Stimulated activated naive CD8-positive, alpha-beta T cell treated with anti-CD3 and anti-CD28 coated beads, Interleukin-15, amount 100 ng/mL, for 72 hours (primary cell): ENCODE data around the gene IL17RA.
A peak's percentile ranks its signal among the peaks of the same experiment; 100 is the strongest.
"Not testable (repeated sequence)": the region's sequence is repeated elsewhere in the genome, so short reads cannot be mapped to it uniquely, and the experiment has no call there.

Experiments used
- ATAC-seq: fragments of 150-1000 bp; cut with Tn5 transposase; 2 replicates; pipeline ENCODE4 v1.10.0; 2021; ENCODE audit warnings: mild to moderate bottlenecking, moderate library complexity
- DNase-seq, 2 donors: peaks; one replicate each; pipeline ENCODE4 v3.0.0; 2021 to 2022
- H3K27ac Mint-ChIP-seq, 2 donors: one replicate each; pipeline ENCODE4 v1.8.0; 2022; ENCODE audit warnings: mild to moderate bottlenecking in 2 of 2, mixed read lengths in 2 of 2, moderate library complexity in 2 of 2
- H3K27me3 Mint-ChIP-seq: one replicate; pipeline ENCODE4 v1.8.0; 2022; ENCODE audit warnings: mixed read lengths
- H3K4me1 Mint-ChIP-seq: one replicate; pipeline ENCODE4 v1.8.0; 2022; ENCODE audit warnings: mild to moderate bottlenecking, mixed read lengths
- H3K4me3 Mint-ChIP-seq, 2 donors: one replicate each; pipeline ENCODE4 v1.8.0; 2022; ENCODE audit warnings: mild to moderate bottlenecking in 2 of 2, mixed read lengths in 2 of 2, moderate library complexity in 1 of 2
- H3K9me3 Mint-ChIP-seq, 2 donors: one replicate each; pipeline ENCODE4 v1.8.0; 2022; ENCODE audit warnings: mixed read lengths in 2 of 2

Gene IL17RA, protein sequence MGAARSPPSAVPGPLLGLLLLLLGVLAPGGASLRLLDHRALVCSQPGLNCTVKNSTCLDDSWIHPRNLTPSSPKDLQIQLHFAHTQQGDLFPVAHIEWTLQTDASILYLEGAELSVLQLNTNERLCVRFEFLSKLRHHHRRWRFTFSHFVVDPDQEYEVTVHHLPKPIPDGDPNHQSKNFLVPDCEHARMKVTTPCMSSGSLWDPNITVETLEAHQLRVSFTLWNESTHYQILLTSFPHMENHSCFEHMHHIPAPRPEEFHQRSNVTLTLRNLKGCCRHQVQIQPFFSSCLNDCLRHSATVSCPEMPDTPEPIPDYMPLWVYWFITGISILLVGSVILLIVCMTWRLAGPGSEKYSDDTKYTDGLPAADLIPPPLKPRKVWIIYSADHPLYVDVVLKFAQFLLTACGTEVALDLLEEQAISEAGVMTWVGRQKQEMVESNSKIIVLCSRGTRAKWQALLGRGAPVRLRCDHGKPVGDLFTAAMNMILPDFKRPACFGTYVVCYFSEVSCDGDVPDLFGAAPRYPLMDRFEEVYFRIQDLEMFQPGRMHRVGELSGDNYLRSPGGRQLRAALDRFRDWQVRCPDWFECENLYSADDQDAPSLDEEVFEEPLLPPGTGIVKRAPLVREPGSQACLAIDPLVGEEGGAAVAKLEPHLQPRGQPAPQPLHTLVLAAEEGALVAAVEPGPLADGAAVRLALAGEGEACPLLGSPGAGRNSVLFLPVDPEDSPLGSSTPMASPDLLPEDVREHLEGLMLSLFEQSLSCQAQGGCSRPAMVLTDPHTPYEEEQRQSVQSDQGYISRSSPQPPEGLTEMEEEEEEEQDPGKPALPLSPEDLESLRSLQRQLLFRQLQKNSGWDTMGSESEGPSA

DNA sequence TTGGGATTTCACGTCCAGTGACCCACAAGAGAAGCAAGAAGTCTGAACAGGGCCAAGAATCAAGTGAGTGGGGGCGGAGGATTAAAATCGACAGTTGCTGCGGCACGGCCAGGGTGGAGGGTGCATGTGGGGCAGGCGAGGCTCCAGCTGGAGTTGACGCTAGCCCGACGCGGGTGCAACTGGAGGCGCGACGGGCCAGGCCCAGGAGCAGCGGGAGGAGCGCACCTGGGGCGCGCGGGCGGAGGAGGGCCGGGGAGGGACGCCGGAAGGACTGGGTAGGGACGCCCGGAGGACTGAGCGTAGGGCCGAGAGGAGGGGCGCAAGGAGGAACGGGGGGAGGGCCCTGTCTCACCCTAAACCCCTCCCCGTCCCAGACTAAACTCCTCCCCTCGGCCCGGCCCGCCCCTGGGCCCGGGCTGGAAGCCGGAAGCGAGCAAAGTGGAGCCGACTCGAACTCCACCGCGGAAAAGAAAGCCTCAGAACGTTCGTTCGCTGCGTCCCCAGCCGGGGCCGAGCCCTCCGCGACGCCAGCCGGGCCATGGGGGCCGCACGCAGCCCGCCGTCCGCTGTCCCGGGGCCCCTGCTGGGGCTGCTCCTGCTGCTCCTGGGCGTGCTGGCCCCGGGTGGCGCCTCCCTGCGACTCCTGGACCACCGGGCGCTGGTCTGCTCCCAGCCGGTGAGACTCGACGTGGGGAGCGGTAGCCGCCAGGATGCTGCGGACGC is at the start of gene IL17RA:
Gene IL17RA, plus strand, starts transcription at position 447 of the 723 bp plus-strand sequence. Its CDS starts 92 bp downstream, at position 539.
- DNase-seq (peak; percentile 93 to 95), ATAC-seq (peak; percentile 89)
- H3K4me3 Mint-ChIP-seq, result peak within 1 kb of the TSS; percentile 85 to 88
- no peaks in the 10 kb centered on the region for H3K27me3 Mint-ChIP-seq
- no peaks in the 10 kb centered on the region for H3K9me3 Mint-ChIP-seq
- peak within 1 kb of the TSS; percentile 75 to 92 for H3K27ac Mint-ChIP-seq
- peaks cover 54% of the 10 kb centered on the region for H3K4me1 Mint-ChIP-seq

DNA sequence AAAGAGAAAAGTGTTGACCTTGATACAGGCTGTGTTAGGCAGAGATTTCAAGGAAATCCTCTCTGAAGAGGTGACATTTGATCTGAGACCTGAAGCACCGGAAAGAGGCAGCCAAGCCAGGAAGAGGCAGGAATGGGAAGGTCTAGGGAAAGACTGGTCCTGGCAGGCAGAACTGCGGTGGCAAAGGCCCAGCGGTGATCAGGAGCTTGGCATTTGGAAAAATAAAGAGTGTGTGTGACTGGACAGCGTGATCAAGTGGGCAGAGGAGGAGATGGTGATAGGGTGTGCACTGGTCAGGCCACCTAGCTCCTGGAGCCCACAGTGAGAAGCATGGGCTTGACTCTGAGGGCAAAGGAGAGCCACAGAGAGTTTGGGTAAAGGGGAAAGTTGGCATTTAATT is 49.6 kb upstream of the IL17RA start:
- Mint-ChIP-seq H3K4me3 (peak overlapping the region in 1 of 2 donors; percentile 49), H3K4me1 (peaks cover 14% of the 10 kb centered on the region), H3K9me3 (no peaks in the 10 kb centered on the region), H3K27ac (peak overlapping the region in 1 of 2 donors; percentile 42), H3K27me3 (peaks cover 30% of the 10 kb centered on the region)
- DNase-seq (no peak), ATAC-seq (no peak)

DNA sequence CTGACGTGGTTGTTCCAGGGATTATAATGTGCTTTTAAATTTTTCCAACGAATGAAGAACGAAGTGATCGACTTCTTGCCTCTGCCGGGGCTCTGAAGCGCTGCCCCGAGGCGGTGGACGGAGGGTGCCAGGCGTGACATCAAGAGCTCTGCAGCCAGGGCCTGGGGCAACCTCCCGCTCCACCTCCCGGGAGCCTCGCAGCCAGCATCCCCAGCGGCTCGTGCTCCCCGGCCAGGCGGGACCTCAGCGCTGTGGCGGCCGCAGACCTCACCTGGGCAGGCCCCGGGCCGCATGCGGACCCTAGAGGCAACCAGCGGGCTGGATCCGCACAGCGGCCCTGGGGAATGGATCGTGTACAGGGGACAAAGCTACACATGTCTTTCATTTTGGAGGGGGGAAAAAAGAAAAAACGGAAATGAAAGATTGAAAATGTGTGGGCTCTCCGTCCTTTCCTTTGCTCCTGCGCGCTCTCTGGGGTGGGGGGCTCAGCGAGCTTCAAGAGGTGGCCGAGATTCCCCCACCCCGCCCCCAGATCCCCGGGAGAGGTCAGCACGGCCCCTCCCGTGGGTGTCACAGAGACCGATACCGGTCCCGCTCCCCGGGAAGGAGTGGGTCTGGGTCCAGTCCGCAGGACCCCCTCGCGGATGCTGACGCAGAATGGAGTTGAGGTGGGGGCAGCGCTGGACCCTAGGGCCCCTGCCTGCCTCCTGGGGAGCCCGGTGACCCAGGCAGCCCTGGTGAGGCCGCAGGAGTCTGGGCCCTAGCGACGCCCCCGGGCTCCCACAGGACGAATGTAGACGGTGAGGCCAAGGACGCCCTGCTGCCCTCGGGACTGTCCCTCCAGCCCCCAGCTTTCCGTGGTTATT is 48.6 kb upstream of the IL17RA start:
- not testable (repeated sequence) for H3K9me3 Mint-ChIP-seq
- DNase-seq (peak; percentile 5 to 18), ATAC-seq (peak; percentile 75)
- Mint-ChIP-seq H3K27ac (peak overlapping the region; percentile 51 to 90), H3K27me3 (peaks cover 30% of the 10 kb centered on the region), H3K4me1 (peaks cover 14% of the 10 kb centered on the region), H3K4me3 (peak overlapping the region; percentile 71 to 81)

DNA sequence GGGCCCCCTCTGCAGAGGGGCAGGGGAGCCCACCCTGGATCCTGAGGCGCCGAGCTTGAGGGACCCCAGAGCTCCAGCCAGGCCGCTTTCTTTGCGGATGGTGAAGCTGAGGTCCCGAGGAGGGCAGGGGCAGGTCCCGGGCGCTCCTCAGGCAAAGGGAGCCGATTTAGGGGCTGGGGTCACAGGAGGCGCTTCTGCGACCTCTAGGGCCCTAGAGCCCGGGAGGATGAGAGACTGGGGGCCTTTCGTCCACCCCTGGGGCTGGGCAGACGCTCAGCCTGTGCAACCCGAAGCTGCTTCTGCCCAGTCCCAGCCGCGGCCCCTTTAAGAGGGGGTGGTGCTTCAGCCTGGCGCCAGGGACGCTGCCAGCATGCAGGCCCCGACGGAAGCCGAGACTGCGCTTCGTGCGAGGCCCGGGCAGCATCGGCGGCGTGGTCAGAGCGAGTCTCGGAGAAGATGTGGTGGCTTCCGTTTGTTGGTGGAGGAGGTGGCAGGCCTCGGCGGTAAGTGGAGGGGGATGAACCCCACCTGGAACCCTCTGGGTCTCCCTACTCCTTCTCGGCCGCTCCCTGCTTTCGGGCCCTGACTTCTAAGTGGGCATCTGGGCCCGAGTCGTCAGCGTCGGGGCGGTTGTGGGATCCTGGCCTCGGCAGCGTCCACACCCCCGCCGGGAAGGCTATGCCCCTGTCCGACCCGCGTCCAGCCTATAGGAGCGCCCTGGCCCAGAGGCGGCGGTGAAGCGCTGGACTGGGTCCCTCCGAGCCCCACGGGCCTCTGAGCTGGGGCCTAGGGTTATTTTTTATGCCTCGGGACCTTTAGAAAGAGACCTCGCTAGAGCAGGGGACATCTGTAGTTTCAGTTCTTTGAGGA is 47.7 kb upstream of the IL17RA start:
- H3K27ac Mint-ChIP-seq, result peak overlapping the region in 1 of 2 donors; percentile 52
- peak; percentile 31 to 32 for DNase-seq

DNA sequence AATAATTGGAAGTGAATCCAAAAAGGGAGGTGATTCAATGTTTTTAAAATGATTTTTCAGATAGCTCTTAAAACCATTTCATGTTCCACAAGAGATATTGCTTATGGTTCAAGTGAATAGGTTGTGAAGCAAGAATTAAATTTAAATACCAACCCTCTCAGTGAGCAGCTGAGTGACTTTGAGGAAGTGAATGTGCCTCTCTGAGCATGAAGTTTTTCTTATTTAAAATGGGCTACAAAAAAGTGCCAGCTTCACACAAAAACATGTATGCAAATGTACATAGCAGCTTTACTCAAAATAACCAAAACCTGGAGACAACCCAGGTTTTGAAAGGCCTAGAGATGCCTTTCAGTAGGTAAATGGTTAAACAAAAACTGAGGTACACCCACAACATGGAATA is 41.3 kb upstream of the IL17RA start:
- H3K27ac Mint-ChIP-seq, result no peak overlapping the region
- peaks cover 6% of the 10 kb centered on the region for H3K4me1 Mint-ChIP-seq
- DNase-seq (no peak), ATAC-seq (no peak)
- H3K9me3 Mint-ChIP-seq, result no peaks in the 10 kb centered on the region
- no peak overlapping the region for H3K4me3 Mint-ChIP-seq
- H3K27me3 Mint-ChIP-seq, result no peaks in the 10 kb centered on the region

More for the DNA sequence above, 47.7 kb upstream of the IL17RA start:
- ATAC-seq, result peak; percentile 91
- H3K4me1 Mint-ChIP-seq, result peaks cover 14% of the 10 kb centered on the region
- H3K9me3 Mint-ChIP-seq, result not testable (repeated sequence)
- peaks cover 30% of the 10 kb centered on the region for H3K27me3 Mint-ChIP-seq
- H3K4me3 Mint-ChIP-seq, result peak overlapping the region; percentile 48 to 67

DNA sequence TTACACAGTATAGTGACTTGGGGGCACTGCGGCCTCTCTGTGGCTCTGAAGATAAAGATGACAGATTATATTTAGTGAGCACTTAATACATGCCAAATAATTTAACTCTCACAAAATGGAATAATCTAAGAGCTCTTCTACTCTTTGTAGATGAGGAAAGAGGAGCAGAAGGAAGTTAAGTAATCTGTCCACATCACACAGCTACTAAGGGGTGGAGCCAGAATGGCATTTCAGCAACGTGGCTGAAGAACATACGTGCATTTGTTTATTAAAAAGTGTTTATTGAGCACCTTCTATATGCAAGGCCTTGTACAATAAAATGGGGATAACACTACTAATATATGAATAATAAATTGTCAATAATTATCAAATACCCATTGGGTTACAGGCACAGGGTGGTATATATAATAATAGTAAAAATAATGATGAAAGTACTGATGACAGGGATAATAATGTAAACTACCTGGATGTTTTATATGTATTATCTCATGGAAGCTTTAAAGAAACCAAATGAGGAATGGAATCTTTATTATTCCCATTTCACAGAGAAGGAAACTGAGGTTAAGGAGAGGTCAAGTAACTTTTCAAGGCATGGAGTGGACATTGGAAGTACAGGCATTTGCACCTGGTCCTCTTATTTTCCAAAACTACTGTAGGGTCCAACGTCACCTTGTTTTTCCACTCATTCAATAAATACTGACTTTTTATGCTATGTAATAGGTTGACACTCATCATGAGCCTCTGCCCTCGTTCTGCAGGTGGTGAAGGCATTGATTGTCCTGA is 38.0 kb upstream of the IL17RA start:
- Mint-ChIP-seq H3K27me3 (no peaks in the 10 kb centered on the region), H3K27ac (no peak overlapping the region), H3K4me3 (no peak overlapping the region), H3K4me1 (peaks cover 9% of the 10 kb centered on the region), H3K9me3 (no peaks in the 10 kb centered on the region)
- DNase-seq (no peak), ATAC-seq (no peak)

DNA sequence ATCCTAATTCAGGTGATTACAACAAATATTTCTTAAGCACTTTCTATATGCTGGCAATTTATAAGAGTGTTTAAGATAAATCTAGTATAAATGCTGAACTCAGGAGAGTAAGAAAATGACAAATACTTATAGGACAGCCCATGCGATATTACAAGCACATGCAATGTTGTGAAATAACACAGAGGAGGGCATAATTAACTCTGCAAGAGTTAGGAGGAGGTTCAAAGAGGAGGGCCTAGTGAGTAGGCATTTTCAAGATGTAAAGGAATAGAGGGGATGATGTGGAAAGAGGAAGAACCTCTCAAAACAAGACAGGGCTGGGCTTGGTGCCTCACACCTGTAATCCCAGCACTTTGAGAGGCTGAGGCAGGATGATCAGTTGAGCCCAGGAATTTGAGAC is 37.1 kb upstream of the IL17RA start:
- no peaks in the 10 kb centered on the region for H3K27me3 Mint-ChIP-seq
- no peak overlapping the region for H3K27ac Mint-ChIP-seq
- H3K4me3 Mint-ChIP-seq, result no peak overlapping the region
- ATAC-seq, result no peak
- H3K4me1 Mint-ChIP-seq, result peaks cover 9% of the 10 kb centered on the region
- DNase-seq, result no peak
- no peaks in the 10 kb centered on the region for H3K9me3 Mint-ChIP-seq

DNA sequence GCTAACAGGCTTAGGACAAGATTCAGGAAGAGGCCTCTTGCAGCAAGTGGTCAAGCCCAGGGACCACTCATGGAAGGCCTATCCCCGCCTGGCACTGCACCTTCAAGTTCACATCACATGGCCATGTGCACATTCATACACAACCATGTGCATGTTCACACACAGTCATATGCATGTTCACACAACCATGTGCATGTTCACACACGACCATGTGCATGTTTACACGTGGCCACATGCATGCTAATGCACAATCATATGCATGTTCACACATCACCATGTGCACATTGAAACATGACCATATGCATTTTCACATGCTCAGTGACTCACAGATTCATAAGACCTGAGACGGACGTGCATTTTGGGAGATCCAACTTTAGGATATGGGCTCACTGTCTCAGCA is 28.7 kb upstream of the IL17RA start:
- ATAC-seq, result no peak
- Mint-ChIP-seq H3K4me3 (no peak overlapping the region), H3K4me1 (no peaks in the 10 kb centered on the region), H3K27me3 (no peaks in the 10 kb centered on the region), H3K27ac (no peak overlapping the region), H3K9me3 (no peaks in the 10 kb centered on the region)
- no peak for DNase-seq

DNA sequence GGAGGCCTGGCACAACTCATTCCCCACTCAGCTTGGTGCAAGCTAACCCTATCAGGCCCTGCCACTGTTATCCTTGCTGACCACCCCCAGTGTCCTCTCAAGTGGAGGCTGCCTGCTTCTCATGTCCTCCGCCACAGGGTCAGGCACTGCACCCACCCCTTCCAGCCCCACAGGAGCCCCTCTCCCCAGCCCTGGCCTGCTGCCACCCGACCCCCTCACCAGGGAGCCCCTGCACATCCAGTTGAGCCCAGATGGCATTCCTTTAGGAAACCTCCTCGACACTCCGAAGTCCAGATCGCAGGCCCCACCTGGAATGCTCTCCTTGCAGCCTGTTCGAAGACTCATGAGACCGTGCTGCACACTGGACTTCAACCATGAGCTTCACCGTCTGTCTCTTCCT is 28.0 kb upstream of the IL17RA start:
- no peaks in the 10 kb centered on the region for H3K4me1 Mint-ChIP-seq
- no peak for DNase-seq
- no peak for ATAC-seq
- no peaks in the 10 kb centered on the region for H3K9me3 Mint-ChIP-seq
- peak overlapping the region; percentile 79 to 81 for H3K27ac Mint-ChIP-seq
- no peak overlapping the region for H3K4me3 Mint-ChIP-seq
- H3K27me3 Mint-ChIP-seq, result peaks cover 4% of the 10 kb centered on the region

DNA sequence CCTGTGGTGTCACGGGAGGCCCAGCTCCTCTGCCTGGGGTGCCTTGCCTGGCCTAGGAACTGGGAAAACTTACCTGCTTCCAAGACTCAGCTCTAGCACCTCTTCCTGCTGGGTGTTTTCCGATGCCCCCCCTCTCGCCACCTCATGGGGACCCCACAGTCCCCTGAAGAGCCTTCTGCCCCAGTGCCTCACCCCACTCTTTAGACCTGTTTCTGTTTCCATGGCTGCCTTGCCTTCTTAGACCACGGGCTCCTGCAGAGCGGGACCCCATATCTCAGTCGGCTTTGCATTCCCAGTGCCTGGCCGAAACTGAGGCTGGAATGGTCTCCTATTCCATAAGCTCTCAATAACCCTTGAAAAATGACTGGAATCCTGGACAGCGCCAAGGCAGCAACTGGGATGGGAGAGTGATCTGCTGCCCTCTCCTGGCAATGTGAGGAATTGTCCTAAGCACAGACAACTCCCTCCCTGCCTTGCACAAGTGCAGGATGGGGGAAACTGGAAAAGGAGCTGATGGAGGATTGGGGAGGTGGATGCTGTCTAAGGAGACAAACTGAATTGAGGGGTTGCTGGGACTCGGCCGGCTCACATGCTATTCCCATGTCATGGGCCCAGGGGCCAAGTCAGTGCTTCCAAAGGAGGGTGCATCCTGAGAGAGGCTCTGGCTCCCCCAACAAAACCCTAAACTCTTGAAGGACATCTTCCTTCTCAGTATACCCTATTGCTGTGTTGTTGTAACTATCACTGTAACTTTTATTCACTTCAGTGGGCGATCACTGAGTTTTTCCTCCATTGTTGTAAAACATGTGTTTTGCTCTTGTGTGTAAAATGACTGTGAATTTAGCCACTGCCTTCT is 26.6 kb upstream of the IL17RA start:
- ATAC-seq, result peak; percentile 53
- Mint-ChIP-seq H3K27me3 (peaks cover 7% of the 10 kb centered on the region), H3K27ac (no peak overlapping the region)

DNA sequence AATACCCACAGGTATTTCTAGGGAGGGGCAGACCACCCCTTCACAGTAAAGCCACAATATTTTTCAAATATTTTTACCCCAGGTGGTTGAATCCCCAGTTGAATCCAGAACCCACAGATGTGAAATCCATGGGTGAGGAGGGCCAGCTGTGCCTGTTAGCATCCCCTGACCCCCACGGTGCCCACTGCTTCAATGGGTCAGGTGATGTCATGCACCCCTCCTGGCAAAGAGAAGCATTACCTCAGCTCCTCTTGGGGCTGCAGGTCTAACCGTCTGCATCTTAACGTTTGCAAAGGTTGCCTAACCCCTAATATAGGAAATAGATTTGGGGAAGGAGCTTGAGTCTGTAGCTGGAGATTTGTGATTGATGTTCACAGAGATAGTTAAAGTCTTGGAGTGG is 24.7 kb upstream of the IL17RA start:
- peaks cover 7% of the 10 kb centered on the region for H3K4me1 Mint-ChIP-seq
- no peak for DNase-seq
- no peak overlapping the region for H3K4me3 Mint-ChIP-seq
- no peak overlapping the region for H3K27ac Mint-ChIP-seq
- H3K9me3 Mint-ChIP-seq, result no peaks in the 10 kb centered on the region
- ATAC-seq, result no peak
- peaks cover 7% of the 10 kb centered on the region for H3K27me3 Mint-ChIP-seq

More for the DNA sequence above, 26.6 kb upstream of the IL17RA start:
- Mint-ChIP-seq H3K4me3 (no peak overlapping the region), H3K4me1 (no peaks in the 10 kb centered on the region), H3K9me3 (no peaks in the 10 kb centered on the region)
- DNase-seq, result peak; percentile 34 to 40

DNA sequence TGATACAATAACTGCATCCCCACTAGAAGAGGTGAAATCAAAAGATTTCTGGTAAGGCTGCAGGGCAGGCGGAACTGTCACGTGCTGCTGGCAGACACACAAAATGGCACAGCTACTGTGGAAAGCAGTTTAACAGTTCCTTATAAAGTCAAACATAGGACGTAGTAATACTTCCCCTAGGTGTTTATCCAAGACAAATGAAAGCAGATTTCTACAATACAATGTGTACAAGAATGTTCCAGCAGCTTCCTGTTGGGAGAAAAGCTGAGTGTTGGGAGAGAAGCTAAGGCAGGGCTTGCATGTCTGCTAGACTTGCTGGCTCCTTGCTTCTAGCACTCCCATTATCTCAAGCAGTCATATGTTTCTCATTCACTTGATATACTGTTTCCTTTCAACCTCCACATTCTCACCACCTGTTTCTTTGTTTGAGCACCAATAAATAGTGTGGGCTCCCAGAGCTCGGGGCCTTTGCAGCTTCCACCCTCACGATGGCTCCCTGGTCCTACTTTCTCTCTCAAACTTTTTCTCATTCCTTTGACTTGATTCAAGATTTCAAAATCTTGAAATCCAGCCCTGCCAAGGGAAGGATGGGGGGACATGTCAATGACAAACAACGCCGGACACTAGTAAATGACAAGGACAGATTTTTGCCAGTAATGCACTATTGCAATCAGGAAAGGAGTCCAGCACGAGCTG is 21.2 kb upstream of the IL17RA start:
- H3K27me3 Mint-ChIP-seq, result peaks cover 7% of the 10 kb centered on the region
- H3K27ac Mint-ChIP-seq, result no peak overlapping the region
- ATAC-seq, result no peak

More for the DNA sequence above, 21.2 kb upstream of the IL17RA start:
- H3K4me1 Mint-ChIP-seq, result peaks cover 7% of the 10 kb centered on the region
- no peak for DNase-seq
- H3K4me3 Mint-ChIP-seq, result no peak overlapping the region
- H3K9me3 Mint-ChIP-seq, result no peaks in the 10 kb centered on the region
